DOHH2 (cell line): ENCODE measurements around the gene FERD3L.

Experiments used
- EZH2phosphoT487 ChIP-seq: fragments of 200-600 bp; sonication (generic); IDR thresholded peaks from 2 replicates; pipeline ENCODE4 v1.6.1; 2017; ENCODE audit warnings: borderline replicate concordance, mild to moderate bottlenecking, antibody characterized with exemption, low read length, moderate library complexity, mixed read lengths
- TF ChIP-seq, protein P1 (sequence below): fragments of 200-600 bp; sonication (generic); IDR thresholded peaks from one replicate; pipeline ENCODE4 v1.5.1; 2014; ENCODE audit warnings: antibody characterized with exemption, mild to moderate bottlenecking, low read depth, low read length; ENCODE audit not compliant: poor library complexity, severe bottlenecking

DNA sequence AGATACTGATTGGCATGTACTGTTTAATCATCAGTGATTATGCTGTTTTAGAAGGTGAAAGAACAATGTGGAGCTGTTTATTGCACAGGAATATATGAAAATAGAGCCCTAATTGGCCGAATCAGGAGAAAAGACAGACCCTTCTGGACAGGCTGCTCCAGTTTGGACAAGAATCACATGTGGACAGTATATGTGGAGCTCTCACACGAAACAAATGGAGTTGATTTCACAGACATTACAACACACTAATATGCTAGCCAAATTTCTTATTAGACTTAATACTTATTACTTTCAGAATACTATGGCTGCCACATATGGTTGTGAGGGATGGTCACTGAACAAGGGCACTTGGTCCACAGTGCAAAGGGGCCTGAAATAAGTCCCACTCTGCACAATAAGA, 43.3 kb downstream of the FERD3L start:
- TF ChIP-seq, protein P1, sequence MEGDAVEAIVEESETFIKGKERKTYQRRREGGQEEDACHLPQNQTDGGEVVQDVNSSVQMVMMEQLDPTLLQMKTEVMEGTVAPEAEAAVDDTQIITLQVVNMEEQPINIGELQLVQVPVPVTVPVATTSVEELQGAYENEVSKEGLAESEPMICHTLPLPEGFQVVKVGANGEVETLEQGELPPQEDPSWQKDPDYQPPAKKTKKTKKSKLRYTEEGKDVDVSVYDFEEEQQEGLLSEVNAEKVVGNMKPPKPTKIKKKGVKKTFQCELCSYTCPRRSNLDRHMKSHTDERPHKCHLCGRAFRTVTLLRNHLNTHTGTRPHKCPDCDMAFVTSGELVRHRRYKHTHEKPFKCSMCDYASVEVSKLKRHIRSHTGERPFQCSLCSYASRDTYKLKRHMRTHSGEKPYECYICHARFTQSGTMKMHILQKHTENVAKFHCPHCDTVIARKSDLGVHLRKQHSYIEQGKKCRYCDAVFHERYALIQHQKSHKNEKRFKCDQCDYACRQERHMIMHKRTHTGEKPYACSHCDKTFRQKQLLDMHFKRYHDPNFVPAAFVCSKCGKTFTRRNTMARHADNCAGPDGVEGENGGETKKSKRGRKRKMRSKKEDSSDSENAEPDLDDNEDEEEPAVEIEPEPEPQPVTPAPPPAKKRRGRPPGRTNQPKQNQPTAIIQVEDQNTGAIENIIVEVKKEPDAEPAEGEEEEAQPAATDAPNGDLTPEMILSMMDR = no peak
- no peak for TF ChIP-seq EZH2phosphoT487
